Prostate gland (tissue), 2 donors: ENCODE data around the gene PNMT. TPM values are rescaled to one million over a fixed set of nuclear protein-coding genes. Genes with fewer than 3 reads are reported as not detected.

ENCODE experiments used
- DNase-seq: peaks from one replicate; pipeline ENCODE4 v3.0.0-alpha.2; 2019; ENCODE audit warnings: low spot score
- H3K27ac ChIP-seq, 2 donors: fragments of 200-600 bp; sonication (generic); 2 replicates each; pipeline ENCODE4 v1.5.1; 2017 to 2019
- H3K27me3 ChIP-seq: fragments of 200-600 bp; sonication (generic); replicated peaks from 2 replicates; pipeline ENCODE4 v1.5.1; 2019; ENCODE audit not compliant: insufficient read depth
- H3K36me3 ChIP-seq, 2 donors: fragments of 200-600 bp; sonication (generic); 1 replicate in 1 of 2; 2 replicates in 1 of 2; pipeline versions ENCODE4 v1.5.1 to v1.8.1; 2017 to 2019
- H3K4me1 ChIP-seq: fragments of 200-600 bp; sonication (generic); replicated peaks from 2 replicates; pipeline ENCODE4 v1.5.1; 2019
- H3K4me3 ChIP-seq, 2 donors: fragments of 200-600 bp; sonication (generic); 2 replicates each; pipeline ENCODE4 v1.5.1; 2017 to 2019
- H3K9me3 ChIP-seq: fragments of 200-600 bp; sonication (generic); 2 replicates; pipeline ENCODE4 v1.5.1; 2017
- POLR2A ChIP-seq: fragments of 450-650 bp; IDR thresholded peaks from one replicate; pipeline ENCODE4 v1.6.1; 2016; ENCODE audit warnings: antibody characterized with exemption, mild to moderate bottlenecking
- POLR2AphosphoS5 ChIP-seq: sonication (generic); formaldehyde crosslinking; IDR thresholded peaks from one replicate; pipeline ENCODE4 v1.6.1; 2017; ENCODE audit warnings: antibody characterized with exemption
- WGBS: methylation state at CpG from one replicate; pipeline ENCODE4 v1.1.5; 2018; 5-methylcytosine and 5-hydroxymethylcytosine counted together
- intact Hi-C: fragments of 100-400 bp; cut with DNase I; formaldehyde crosslinking; loops from one replicate; pipeline ENCODE4 v1.14.2; 2022
- total RNA-seq, 2 donors: library from RNA; depleted of rRNA; stranded (reverse); fragments of >200 nt; gene quantifications; one replicate each; pipeline ENCODE4 v1.1.0, GENCODE V29; 2016
- TF ChIP-seq, protein P1 (sequence below), 4 experiments: fragments of 200-600 bp in 2 of 4; fragments of 450-650 bp in 2 of 4; sonication (generic) in 2 of 4; IDR thresholded peaks; 1 replicate in 3 of 4; 2 replicates in 1 of 4; pipeline ENCODE4 v1.5.1; 2016 to 2019; ENCODE audit warnings: antibody characterized with exemption in 4 of 4, mild to moderate bottlenecking in 2 of 4, moderate library complexity in 2 of 4

Gene PNMT
- total RNA-seq, 2 donors from 2014 or later: 2.7 to 5.8 TPM

DNA sequence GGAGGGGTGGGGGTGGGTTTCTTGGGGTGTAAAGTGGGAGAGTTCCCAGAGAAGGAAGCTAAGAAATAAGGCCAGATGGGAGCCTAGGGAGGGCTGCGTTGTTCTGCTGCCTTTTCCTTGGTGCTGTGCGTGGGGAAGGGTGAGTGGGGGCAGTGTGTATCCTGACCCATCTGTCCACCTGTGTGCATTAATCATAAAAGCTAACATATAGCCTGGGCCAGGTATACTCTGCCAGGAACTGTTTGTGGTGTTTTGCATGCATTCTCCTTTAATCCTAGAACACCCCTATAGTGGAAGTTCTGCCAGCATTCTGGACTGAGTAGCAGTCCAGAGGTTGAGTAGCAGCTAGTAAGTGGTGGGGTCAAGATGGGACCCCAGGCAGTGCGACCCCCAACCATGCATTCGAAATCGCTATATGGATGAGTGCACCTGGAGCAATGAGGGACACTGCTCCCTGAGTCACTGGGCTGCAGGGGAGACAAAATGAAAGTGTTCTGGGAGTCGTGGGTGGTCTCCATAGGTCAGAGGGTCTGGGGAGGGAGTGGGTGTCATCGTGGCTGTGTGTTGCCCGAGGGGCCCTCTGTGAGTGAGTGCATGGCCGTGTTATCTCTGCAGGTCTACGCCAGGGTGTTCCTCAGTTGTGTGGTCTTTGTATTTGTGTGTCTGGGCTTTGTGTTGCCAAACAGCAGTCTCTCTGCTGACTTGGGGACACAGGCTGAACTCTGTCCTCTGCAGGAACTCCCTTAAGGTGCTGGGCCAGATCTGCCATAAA is 32.9 kb downstream of the PNMT start:
- Histone ChIP-seq H3K9me3 (no peaks in the 10 kb centered on the region), H3K4me1 (peaks cover 33% of the 10 kb centered on the region), H3K4me3 (peak overlapping the region; percentile 98), H3K27me3 (no peaks in the 10 kb centered on the region), H3K27ac (peak overlapping the region; percentile 98), H3K36me3 (no peaks in the 10 kb centered on the region)
- no peak for DNase-seq
- intact Hi-C loops: no loop called here
- TF ChIP-seq, protein P1, sequence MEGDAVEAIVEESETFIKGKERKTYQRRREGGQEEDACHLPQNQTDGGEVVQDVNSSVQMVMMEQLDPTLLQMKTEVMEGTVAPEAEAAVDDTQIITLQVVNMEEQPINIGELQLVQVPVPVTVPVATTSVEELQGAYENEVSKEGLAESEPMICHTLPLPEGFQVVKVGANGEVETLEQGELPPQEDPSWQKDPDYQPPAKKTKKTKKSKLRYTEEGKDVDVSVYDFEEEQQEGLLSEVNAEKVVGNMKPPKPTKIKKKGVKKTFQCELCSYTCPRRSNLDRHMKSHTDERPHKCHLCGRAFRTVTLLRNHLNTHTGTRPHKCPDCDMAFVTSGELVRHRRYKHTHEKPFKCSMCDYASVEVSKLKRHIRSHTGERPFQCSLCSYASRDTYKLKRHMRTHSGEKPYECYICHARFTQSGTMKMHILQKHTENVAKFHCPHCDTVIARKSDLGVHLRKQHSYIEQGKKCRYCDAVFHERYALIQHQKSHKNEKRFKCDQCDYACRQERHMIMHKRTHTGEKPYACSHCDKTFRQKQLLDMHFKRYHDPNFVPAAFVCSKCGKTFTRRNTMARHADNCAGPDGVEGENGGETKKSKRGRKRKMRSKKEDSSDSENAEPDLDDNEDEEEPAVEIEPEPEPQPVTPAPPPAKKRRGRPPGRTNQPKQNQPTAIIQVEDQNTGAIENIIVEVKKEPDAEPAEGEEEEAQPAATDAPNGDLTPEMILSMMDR (IDR thresholded peaks at IDR 0.05): no peak
- TF ChIP-seq POLR2A: peak; percentile 39
- WGBS: 26% methylated on average over 10 of the region's 10 CpGs

DNA sequence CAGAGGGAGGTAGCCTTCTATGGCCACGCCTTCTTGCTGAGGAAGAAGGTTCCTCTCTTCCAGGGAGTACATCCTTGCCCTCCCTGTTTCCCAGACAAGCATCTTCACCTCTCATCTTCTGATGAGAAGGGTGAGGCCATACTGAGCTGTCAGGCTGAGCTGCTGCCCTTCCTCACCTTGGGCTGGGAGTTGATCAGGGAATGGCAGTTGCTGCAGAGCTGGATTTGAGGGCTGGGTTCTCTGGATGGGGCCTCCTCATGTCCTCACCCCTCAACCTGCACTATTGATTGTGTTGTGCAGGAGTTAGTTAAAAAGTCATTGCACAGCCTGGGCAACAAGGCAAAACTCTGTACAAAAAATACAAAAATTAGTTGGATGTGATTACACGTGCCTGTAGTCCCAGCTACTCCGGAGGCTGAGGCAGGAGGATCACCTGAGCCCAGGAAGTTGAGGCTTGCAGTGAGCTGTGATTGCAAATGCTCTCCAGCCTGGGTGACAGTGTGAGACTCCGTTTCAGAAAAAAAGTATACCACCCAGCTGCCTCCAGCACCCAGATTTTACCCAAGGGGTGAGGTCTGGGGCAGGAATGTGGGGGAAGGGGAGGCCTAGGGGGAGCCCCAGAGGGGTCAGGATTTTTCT is 33.6 kb downstream of the PNMT start:
- WGBS: 55% methylated on average over 4 of the region's 4 CpGs
- Histone ChIP-seq H3K4me1 (peaks cover 39% of the 10 kb centered on the region), H3K27me3 (no peaks in the 10 kb centered on the region), H3K9me3 (no peaks in the 10 kb centered on the region), H3K36me3 (no peaks in the 10 kb centered on the region), H3K4me3 (peak overlapping the region; percentile 98), H3K27ac (peak overlapping the region; percentile 98)
- DNase-seq: no peak
- intact Hi-C loops: no loop called here
- no peak for TF ChIP-seq POLR2AphosphoS5
- TF ChIP-seq, protein P1 (IDR thresholded peaks at IDR 0.05): no peak
- TF ChIP-seq POLR2A: no peak

DNA sequence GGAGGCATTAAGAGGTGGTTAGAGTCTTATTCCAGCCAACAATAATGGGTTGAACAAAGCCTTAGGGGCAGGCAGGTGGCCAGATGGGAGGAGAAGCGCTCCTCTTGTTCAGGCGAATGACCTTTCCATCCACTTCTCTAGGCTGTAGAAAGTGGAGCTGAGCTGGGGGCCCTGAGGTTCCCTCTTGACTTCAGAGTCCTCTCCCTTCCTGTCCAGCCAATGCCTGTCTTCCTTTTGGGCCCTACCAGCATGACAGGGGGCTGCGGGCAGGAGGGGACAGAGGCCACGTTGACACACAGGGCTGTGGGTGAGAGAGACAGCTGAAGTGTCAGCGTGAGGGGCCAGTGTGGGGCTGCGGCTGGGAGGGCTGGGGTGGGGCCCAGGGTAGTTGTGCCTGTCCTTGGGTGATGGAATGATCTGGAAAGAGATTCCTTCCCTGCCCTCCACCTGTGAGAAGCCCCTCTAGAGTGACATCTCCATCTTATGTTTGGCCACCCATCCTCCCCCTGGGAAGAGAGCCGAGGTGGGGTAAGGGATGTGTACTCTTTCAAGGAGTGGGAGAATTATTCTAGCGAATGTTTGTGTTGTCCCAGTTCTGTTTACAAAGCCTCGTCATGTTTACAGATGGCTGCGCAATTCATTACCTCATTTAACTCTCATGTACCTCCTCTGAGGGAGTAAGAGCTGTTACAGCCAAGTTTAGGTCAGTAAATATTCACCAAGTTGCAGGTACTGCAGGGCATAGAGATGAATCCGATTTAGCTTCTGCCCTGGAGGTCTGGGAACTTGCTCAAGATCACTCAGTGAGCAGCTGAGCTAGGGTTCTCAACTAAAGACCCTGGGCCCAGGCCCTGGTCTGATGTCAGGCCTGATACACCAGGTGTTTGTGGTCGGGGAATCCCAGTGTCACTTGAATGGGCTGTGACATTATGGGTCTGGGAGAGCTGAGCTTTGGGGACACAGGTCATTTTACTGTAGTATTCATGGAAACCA is 34.9 kb downstream of the PNMT start:
- H3K36me3 ChIP-seq: peaks cover 0 to 2% of the 10 kb centered on the region in 2 donors
- H3K27me3 ChIP-seq: no peaks in the 10 kb centered on the region
- 39% methylated on average over 12 of the region's 12 CpGs for WGBS
- H3K4me1 ChIP-seq: peaks cover 48% of the 10 kb centered on the region
- TF ChIP-seq, protein P1 (IDR thresholded peaks at IDR 0.05): no peak
- peak; percentile 88 for TF ChIP-seq POLR2AphosphoS5
- H3K9me3 ChIP-seq: no peaks in the 10 kb centered on the region
- peak overlapping the region; percentile 98 for H3K27ac ChIP-seq
- no peak overlapping the region for H3K4me3 ChIP-seq
- DNase-seq: peak; percentile 57
- intact Hi-C loops: no loop called here

DNA sequence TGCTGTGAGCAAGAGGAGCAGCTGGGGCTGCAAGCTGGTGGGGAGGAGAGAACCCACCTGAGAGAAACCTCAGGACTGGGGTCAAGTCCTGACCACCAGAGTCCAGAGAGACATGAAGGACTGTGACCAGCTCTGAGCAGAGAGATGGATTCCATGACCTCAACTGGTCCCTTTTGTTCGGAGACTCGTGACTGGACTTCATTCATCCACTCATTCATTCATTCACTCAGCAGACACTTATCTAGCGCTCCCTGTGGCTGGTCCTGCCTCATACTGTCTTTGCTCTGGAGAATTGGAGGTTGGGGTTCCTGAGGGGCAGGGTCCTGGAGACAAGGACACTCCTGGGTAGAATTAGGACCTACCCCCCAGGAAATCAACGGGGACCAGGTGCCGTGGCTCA is 35.7 kb downstream of the PNMT start:
- no peak overlapping the region for H3K4me3 ChIP-seq
- 85% methylated on average over 5 of the region's 5 CpGs for WGBS
- DNase-seq: no peak
- peak overlapping the region; percentile 98 for H3K27ac ChIP-seq
- peaks cover 48% of the 10 kb centered on the region for H3K4me1 ChIP-seq
- intact Hi-C loops: no loop called here
- no peaks in the 10 kb centered on the region for H3K27me3 ChIP-seq
- H3K36me3 ChIP-seq: peaks cover 0 to 8% of the 10 kb centered on the region in 2 donors
- H3K9me3 ChIP-seq: no peaks in the 10 kb centered on the region
- TF ChIP-seq POLR2A (no peak), POLR2AphosphoS5 (no peak)
- TF ChIP-seq, protein P1 (IDR thresholded peaks at IDR 0.05): no peak
